DND-41 (cell line): ENCODE results near the gene CCS.

ENCODE experiments used
- ATAC-seq: fragments of 200-7000 bp; cut with Tn5 transposase; 3 replicates; pipeline ENCODE4 v1.9.1; 2021; ENCODE audit warnings: low read depth; ENCODE audit not compliant: insufficient read depth
- DNase-seq: peaks from one replicate; pipeline ENCODE4 v3.0.0-alpha.2; 2020
- H2AFZ ChIP-seq: 2 replicates; pipeline ENCODE4 v1.6.0; 2012; ENCODE audit warnings: low read depth, low read length
- H3K27ac ChIP-seq: 2 replicates; pipeline ENCODE4 v1.5.1; 2012; ENCODE audit warnings: low read length, inconsistent platforms
- H3K27me3 ChIP-seq: fragments of 200-600 bp; sonication (generic); 2 replicates; pipeline ENCODE4 v1.6.0; 2012; ENCODE audit warnings: low read length, mild to moderate bottlenecking, inconsistent platforms; ENCODE audit not compliant: insufficient read depth, poor library complexity
- H3K36me3 ChIP-seq: 2 replicates; pipeline ENCODE4 v1.5.1; 2012; ENCODE audit warnings: low read length, inconsistent platforms; ENCODE audit not compliant: insufficient read depth
- H3K4me1 ChIP-seq: 2 replicates; pipeline ENCODE4 v1.5.1; 2012; ENCODE audit warnings: mild to moderate bottlenecking, low read length; ENCODE audit not compliant: insufficient read depth
- H3K4me2 ChIP-seq: 2 replicates; pipeline ENCODE4 v1.6.0; 2012; ENCODE audit warnings: mild to moderate bottlenecking, moderate library complexity, low read length, inconsistent platforms; ENCODE audit not compliant: insufficient read depth
- H3K4me3 ChIP-seq, 2 experiments: fragments of 200-600 bp in 1 of 2; shearing (Covaris generic) in 1 of 2; 2 replicates each; pipeline ENCODE4 v1.5.1; 2012 to 2016; ENCODE audit warnings: inconsistent platforms in 2 of 2, low read length in 2 of 2, mild to moderate bottlenecking in 2 of 2, low read depth in 1 of 2, moderate library complexity in 1 of 2
- H3K79me2 ChIP-seq: 2 replicates; pipeline ENCODE4 v1.6.0; 2012; ENCODE audit warnings: low read length, inconsistent platforms; ENCODE audit not compliant: insufficient read depth
- H3K9ac ChIP-seq: 2 replicates; pipeline ENCODE4 v1.6.0; 2012; ENCODE audit warnings: low read depth, mild to moderate bottlenecking, inconsistent platforms, low read length, moderate library complexity
- H3K9me3 ChIP-seq: 2 replicates; pipeline ENCODE4 v1.5.1; 2012; ENCODE audit warnings: low read length, moderate library complexity, mild to moderate bottlenecking, inconsistent platforms; ENCODE audit not compliant: insufficient read depth, severe bottlenecking
- H4K20me1 ChIP-seq: 2 replicates; pipeline ENCODE4 v1.6.0; 2012; ENCODE audit warnings: low read length; ENCODE audit not compliant: insufficient read depth
- EZH2 ChIP-seq: IDR thresholded peaks from 3 replicates; pipeline ENCODE4 v1.6.1; 2012; ENCODE audit warnings: borderline replicate concordance, low read depth, mild to moderate bottlenecking, moderate library complexity, low read length, inconsistent platforms; ENCODE audit not compliant: severe bottlenecking
- TF ChIP-seq, protein P1 (sequence below): IDR thresholded peaks from 2 replicates; pipeline ENCODE4 v1.5.1; 2012; ENCODE audit warnings: borderline replicate concordance, low read length, moderate library complexity, mild to moderate bottlenecking; ENCODE audit not compliant: poor library complexity, severe bottlenecking; ENCODE audit errors: extremely low read depth

The CCS gene

DNA sequence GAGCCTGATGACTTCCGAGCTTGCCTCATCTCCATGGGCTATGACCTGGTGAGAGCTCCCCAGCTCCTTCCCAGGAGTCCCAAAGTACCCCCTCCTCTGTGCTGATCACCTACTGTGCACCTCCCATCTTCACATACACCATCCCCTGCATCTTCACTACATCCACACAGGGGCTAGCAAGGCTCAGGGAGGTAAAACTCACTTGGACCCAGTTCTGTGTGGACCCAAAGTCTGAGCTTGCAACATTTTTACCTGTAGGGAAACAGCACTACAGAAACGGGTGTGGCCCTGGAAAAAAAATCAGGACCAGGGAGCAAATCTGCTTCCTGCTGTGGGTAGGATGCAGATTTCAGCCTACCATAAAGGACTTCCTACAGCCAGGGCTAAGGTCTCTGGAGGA, 30.7 kb upstream of the CCS start:
- Histone ChIP-seq H3K79me2 (no peaks in the 10 kb centered on the region), H3K36me3 (no peaks in the 10 kb centered on the region), H3K9me3 (no peaks in the 10 kb centered on the region), H4K20me1 (no peaks in the 10 kb centered on the region), H3K4me3 (no peak overlapping the region), H3K9ac (no peak overlapping the region), H3K4me1 (no peaks in the 10 kb centered on the region), H3K27ac (no peak overlapping the region), H2AFZ (no peak overlapping the region), H3K4me2 (no peak overlapping the region), H3K27me3 (no peaks in the 10 kb centered on the region)
- ATAC-seq, result no peak
- DNase-seq, result no peak
- TF ChIP-seq, protein P1, sequence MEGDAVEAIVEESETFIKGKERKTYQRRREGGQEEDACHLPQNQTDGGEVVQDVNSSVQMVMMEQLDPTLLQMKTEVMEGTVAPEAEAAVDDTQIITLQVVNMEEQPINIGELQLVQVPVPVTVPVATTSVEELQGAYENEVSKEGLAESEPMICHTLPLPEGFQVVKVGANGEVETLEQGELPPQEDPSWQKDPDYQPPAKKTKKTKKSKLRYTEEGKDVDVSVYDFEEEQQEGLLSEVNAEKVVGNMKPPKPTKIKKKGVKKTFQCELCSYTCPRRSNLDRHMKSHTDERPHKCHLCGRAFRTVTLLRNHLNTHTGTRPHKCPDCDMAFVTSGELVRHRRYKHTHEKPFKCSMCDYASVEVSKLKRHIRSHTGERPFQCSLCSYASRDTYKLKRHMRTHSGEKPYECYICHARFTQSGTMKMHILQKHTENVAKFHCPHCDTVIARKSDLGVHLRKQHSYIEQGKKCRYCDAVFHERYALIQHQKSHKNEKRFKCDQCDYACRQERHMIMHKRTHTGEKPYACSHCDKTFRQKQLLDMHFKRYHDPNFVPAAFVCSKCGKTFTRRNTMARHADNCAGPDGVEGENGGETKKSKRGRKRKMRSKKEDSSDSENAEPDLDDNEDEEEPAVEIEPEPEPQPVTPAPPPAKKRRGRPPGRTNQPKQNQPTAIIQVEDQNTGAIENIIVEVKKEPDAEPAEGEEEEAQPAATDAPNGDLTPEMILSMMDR, result no peak
- no peak for TF ChIP-seq EZH2

DNA sequence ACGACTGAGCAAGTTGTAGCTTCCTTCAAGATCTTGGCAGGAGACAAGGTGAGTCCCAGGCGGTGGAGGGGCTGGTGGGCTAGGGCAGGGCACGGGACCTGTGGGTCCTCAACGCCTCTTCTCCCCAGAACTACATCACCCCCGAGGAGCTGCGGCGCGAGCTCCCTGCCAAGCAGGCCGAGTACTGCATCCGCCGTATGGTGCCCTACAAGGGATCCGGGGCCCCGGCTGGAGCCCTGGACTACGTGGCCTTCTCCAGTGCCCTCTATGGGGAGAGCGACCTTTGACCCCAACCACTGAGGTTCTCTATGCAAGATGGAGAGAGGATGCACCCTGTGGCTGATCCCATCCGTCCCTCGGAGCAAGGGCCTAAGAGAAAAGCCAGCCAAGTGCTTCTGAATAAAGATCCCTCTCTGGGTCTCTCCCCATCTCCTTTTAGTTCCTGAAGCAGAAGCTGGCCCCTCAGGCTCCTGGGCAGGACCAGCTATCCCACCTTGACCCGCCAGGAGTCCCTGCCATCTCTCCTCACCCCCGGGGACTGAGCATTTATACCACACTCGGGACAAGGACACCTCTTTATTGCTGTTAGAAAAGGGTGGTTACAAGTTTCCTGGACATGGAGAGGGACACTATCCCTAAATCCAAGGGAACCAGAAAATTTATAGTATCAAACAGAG, 29.9 kb upstream of the CCS start:
- Histone ChIP-seq H3K4me3 (no peak overlapping the region), H2AFZ (no peak overlapping the region), H3K9me3 (no peaks in the 10 kb centered on the region), H3K27me3 (no peaks in the 10 kb centered on the region), H3K9ac (no peak overlapping the region), H3K27ac (no peak overlapping the region), H3K36me3 (no peaks in the 10 kb centered on the region), H4K20me1 (no peaks in the 10 kb centered on the region), H3K4me2 (no peak overlapping the region), H3K4me1 (no peaks in the 10 kb centered on the region), H3K79me2 (no peaks in the 10 kb centered on the region)
- DNase-seq, result no peak
- no peak for ATAC-seq
- TF ChIP-seq, protein P1, result no peak
- no peak for TF ChIP-seq EZH2

GRCh38 chr11:66563832-66564231, 29.2 kb upstream of the CCS start:
- ATAC-seq (no peak), DNase-seq (no peak)
- Histone ChIP-seq H3K4me1 (no peaks in the 10 kb centered on the region), H4K20me1 (no peaks in the 10 kb centered on the region), H3K9ac (no peak overlapping the region), H2AFZ (no peak overlapping the region), H3K9me3 (no peaks in the 10 kb centered on the region), H3K79me2 (no peaks in the 10 kb centered on the region), H3K4me3 (no peak overlapping the region), H3K27ac (no peak overlapping the region), H3K27me3 (no peaks in the 10 kb centered on the region), H3K4me2 (no peak overlapping the region), H3K36me3 (no peaks in the 10 kb centered on the region)
- TF ChIP-seq, protein P1, result no peak
- no peak for TF ChIP-seq EZH2

GRCh38 chr11:66564538-66564937, 28.4 kb upstream of the CCS start:
- Histone ChIP-seq H3K4me3 (no peak overlapping the region), H3K4me2 (no peak overlapping the region), H3K9me3 (no peaks in the 10 kb centered on the region), H3K79me2 (no peaks in the 10 kb centered on the region), H2AFZ (no peak overlapping the region), H3K9ac (no peak overlapping the region), H4K20me1 (no peaks in the 10 kb centered on the region), H3K4me1 (no peaks in the 10 kb centered on the region), H3K27ac (no peak overlapping the region), H3K27me3 (no peaks in the 10 kb centered on the region), H3K36me3 (no peaks in the 10 kb centered on the region)
- ATAC-seq (no peak), DNase-seq (no peak)
- TF ChIP-seq, protein P1, result no peak
- no peak for TF ChIP-seq EZH2
